Measurements from ENCODE around the gene PRRX2.
A peak's percentile ranks its signal among the peaks of the same experiment; 100 is the strongest.
"Not testable (repeated sequence)": the region's sequence is repeated elsewhere in the genome, so short reads cannot be mapped to it uniquely, and the experiment has no call there.

PRRX2 gene

GRCh38 chr9:129655154-129655553, 10.3 kb upstream of the PRRX2 start:
- DNase-seq, result no peak

- DNase-seq, result no peak
Measured at GRCh38 chr9:129655696-129656095, 9.8 kb upstream of the PRRX2 start.

- DNase-seq, result no peak
Measured at GRCh38 chr9:129656795-129657390, 8.6 kb upstream of the PRRX2 start.

- no peak for DNase-seq
Measured at GRCh38 chr9:129661029-129661428, 4.4 kb upstream of the PRRX2 start.

- not testable (repeated sequence) for DNase-seq
Measured at GRCh38 chr9:129662239-129662638, 3.2 kb upstream of the PRRX2 start.

- DNase-seq, result no peak
Measured at GRCh38 chr9:129664746-129665388, 580 bp upstream of the PRRX2 start.

GRCh38 chr9:129665814-129666520, 520 bp downstream of the PRRX2 start:
- DNase-seq, result no peak

- DNase-seq, result no peak
Measured at GRCh38 chr9:129666575-129666974, 1.1 kb downstream of the PRRX2 start.

- no peak for DNase-seq
Measured at GRCh38 chr9:129667378-129667777, 1.9 kb downstream of the PRRX2 start.

GRCh38 chr9:129667850-129668249, 2.4 kb downstream of the PRRX2 start:
- DNase-seq, result no peak

- DNase-seq, result no peak
Measured at GRCh38 chr9:129669141-129669718, 3.8 kb downstream of the PRRX2 start.

- no peak for DNase-seq
Measured at GRCh38 chr9:129669946-129670345, 4.5 kb downstream of the PRRX2 start.

- no peak for DNase-seq
Measured at GRCh38 chr9:129671065-129671464, 5.6 kb downstream of the PRRX2 start.

- no peak for DNase-seq
Measured at GRCh38 chr9:129671519-129671918, 6.1 kb downstream of the PRRX2 start.

GRCh38 chr9:129672702-129673101, 7.3 kb downstream of the PRRX2 start:
- no peak for DNase-seq

- DNase-seq, result no peak
Measured at GRCh38 chr9:129673602-129674001, 8.2 kb downstream of the PRRX2 start.

- no peak for DNase-seq
Measured at GRCh38 chr9:129674229-129674628, 8.8 kb downstream of the PRRX2 start.

GRCh38 chr9:129675620-129676019, 10.2 kb downstream of the PRRX2 start:
- no peak for DNase-seq

- DNase-seq, result no peak
Measured at GRCh38 chr9:129676287-129676686, 10.8 kb downstream of the PRRX2 start.

- DNase-seq, result no peak
Measured at GRCh38 chr9:129676975-129677374, 11.5 kb downstream of the PRRX2 start.

GRCh38 chr9:129677456-129677855, 12.0 kb downstream of the PRRX2 start:
- DNase-seq, result peak; percentile 79

GRCh38 chr9:129678844-129679243, 13.4 kb downstream of the PRRX2 start:
- no peak for DNase-seq

- no peak for DNase-seq
Measured at GRCh38 chr9:129679537-129679936, 14.1 kb downstream of the PRRX2 start.

- DNase-seq, result no peak
Measured at GRCh38 chr9:129681924-129682323, 16.5 kb downstream of the PRRX2 start.

Data from left hindlimb (tissue), 1 donor.